Chondrocyte (in vitro differentiated cells): ENCODE measurements around the gene FRMD4A. TPM values are rescaled to one million over a fixed set of nuclear protein-coding genes. Genes with fewer than 3 reads are reported as not detected.
"Not testable (repeated sequence)": the region's sequence is repeated elsewhere in the genome, so short reads cannot be mapped to it uniquely, and the experiment has no call there.

Experiments used
- DNase-seq: peaks from one replicate; pipeline ENCODE4 v3.0.0; 2021; ENCODE audit warnings: mixed read lengths, low spot score
- H3K27ac Mint-ChIP-seq: one replicate; pipeline ENCODE4 v1.8.0; 2021; ENCODE audit warnings: mild to moderate bottlenecking, moderate library complexity, mixed read lengths; ENCODE audit not compliant: unreplicated experiment
- H3K27me3 Mint-ChIP-seq: 2 replicates; pipeline ENCODE4 v1.8.0; 2021; ENCODE audit warnings: low read depth, mixed read lengths
- H3K36me3 Mint-ChIP-seq: 2 replicates; pipeline ENCODE4 v1.8.0; 2021; ENCODE audit warnings: low read depth, mixed read lengths
- H3K4me1 Mint-ChIP-seq: 2 replicates; pipeline ENCODE4 v1.8.0; 2021; ENCODE audit warnings: low read depth, mild to moderate bottlenecking, mixed read lengths
- H3K4me3 Mint-ChIP-seq: one replicate; pipeline ENCODE4 v1.8.0; 2021; ENCODE audit warnings: mild to moderate bottlenecking, moderate library complexity, mixed read lengths; ENCODE audit not compliant: unreplicated experiment
- H3K9me3 Mint-ChIP-seq: 2 replicates; pipeline ENCODE4 v1.8.0; 2021; ENCODE audit warnings: low read depth, mixed read lengths
- total RNA-seq: library from RNA; stranded (reverse); gene quantifications from 3 replicates; pipeline ENCODE4 v1.2.1, GENCODE V29; 2021
- TF ChIP-seq, protein P1 (sequence below): fragments of 200-600 bp; sonication (generic); IDR thresholded peaks from 2 replicates; pipeline ENCODE4 v1.5.0; 2021; ENCODE audit warnings: antibody characterized with exemption, mild to moderate bottlenecking, moderate library complexity

Gene FRMD4A
- total RNA-seq, 1 donor from 2014 or later, result 129 TPM

DNA sequence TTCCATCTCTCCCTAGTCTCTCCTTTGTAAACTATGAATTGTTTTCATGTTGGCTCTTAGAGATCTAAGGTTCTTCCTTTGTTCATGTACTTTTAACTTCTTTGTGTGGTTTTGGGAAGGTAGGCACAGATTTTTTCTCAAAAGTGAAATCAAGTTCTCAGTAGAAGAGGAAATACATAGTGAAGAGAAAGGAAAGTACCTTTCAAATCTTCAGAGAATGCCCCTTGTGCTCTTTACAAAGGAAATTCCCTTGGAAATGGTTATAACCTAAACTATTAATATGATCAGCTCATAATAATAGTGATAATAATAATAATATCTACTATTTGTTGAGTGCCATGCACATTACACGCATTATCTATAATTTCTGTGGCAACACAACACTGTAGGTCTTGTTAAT, 425.4 kb downstream of the FRMD4A start:
- no peak for DNase-seq
- Mint-ChIP-seq H3K27ac (no peak overlapping the region), H3K4me3 (no peak overlapping the region), H3K4me1 (peaks cover 21% of the 10 kb centered on the region), H3K27me3 (no peaks in the 10 kb centered on the region), H3K36me3 (peaks cover 29% of the 10 kb centered on the region), H3K9me3 (peaks cover 10% of the 10 kb centered on the region)
- TF ChIP-seq, protein P1, sequence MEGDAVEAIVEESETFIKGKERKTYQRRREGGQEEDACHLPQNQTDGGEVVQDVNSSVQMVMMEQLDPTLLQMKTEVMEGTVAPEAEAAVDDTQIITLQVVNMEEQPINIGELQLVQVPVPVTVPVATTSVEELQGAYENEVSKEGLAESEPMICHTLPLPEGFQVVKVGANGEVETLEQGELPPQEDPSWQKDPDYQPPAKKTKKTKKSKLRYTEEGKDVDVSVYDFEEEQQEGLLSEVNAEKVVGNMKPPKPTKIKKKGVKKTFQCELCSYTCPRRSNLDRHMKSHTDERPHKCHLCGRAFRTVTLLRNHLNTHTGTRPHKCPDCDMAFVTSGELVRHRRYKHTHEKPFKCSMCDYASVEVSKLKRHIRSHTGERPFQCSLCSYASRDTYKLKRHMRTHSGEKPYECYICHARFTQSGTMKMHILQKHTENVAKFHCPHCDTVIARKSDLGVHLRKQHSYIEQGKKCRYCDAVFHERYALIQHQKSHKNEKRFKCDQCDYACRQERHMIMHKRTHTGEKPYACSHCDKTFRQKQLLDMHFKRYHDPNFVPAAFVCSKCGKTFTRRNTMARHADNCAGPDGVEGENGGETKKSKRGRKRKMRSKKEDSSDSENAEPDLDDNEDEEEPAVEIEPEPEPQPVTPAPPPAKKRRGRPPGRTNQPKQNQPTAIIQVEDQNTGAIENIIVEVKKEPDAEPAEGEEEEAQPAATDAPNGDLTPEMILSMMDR, result no peak

DNA sequence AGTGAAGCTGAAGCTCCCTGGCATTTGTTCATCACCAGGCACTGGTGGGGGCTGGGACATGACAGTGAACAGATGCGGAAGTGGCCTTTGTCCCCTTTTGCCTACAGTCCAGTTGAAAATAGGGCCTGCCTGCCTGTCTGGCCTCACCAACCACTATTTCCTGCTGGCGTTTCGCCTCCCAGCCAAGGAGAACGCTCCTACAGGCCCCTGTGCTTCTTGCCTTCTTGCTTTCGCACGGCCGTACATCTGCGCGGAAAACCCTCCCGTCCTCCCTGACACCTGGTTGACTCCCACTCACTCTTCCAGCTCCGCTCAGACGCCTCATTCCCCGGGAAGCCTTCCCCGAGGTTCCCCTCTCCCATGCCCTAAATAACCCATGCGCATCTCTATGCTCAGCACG, 426.7 kb downstream of the FRMD4A start:
- H3K4me1 Mint-ChIP-seq, result peaks cover 10% of the 10 kb centered on the region
- DNase-seq, result no peak
- no peaks in the 10 kb centered on the region for H3K27me3 Mint-ChIP-seq
- peak overlapping the region; percentile 45 for H3K27ac Mint-ChIP-seq
- H3K4me3 Mint-ChIP-seq, result no peak overlapping the region
- peaks cover 28% of the 10 kb centered on the region for H3K36me3 Mint-ChIP-seq
- TF ChIP-seq, protein P1, result no peak
- peaks cover 7% of the 10 kb centered on the region for H3K9me3 Mint-ChIP-seq

DNA sequence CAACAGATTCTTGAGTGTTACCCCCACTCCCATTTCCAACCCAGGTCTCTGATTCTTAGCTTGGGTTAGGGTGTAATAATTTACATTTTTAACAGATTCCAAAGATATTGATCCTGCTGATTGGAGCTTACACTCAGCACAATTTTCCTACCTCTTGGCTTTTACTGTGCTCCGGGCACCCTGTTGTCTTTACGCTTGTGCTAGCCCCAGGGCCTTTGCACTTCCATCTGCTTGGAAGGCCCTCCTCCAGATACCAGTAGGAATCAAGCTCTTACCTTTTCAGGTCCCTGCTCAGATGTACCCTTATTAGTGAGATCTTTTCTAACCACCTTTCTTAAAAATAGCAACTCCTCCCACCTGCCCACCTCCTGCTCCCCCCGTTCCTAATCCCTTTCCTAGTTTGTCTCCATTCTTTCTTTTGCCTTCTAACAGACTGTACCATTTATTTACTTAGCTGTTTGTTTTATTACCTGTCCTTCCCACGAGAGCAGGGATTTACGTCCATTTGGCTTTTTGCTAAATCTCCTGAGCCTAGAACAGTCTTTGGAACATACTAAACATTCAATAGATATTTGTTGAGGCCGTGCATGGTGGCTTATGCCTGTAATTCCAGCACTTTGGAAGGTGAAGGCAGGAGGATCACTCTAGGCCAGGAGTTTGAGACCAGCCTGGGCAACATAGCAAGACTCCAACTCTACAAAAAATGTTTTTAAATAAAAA, 427.7 kb downstream of the FRMD4A start:
- peaks cover 23% of the 10 kb centered on the region for H3K36me3 Mint-ChIP-seq
- H3K27me3 Mint-ChIP-seq, result no peaks in the 10 kb centered on the region
- H3K9me3 Mint-ChIP-seq, result no peaks in the 10 kb centered on the region
- H3K27ac Mint-ChIP-seq, result no peak overlapping the region
- no peak overlapping the region for H3K4me3 Mint-ChIP-seq
- no peak for DNase-seq
- H3K4me1 Mint-ChIP-seq, result peaks cover 7% of the 10 kb centered on the region
- TF ChIP-seq, protein P1, result no peak

DNA sequence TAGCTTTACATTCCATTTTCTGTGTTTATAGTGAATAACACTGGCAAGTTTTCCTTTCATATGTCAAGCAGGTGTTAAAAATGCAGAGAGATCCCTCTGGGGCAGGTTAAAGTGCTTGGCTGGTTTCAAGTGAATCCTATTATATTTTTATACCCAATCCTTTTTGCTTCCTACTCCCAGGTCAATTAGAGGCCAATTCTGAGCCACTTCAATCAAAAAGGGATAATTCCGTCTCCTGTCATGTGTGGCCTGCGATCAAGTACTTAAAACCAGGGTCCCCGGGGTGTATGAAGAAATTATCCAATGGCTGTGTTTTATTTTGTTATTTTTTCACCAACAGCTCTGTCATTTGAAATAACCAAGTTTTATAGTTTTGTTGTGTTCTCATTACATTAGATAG, 430.8 kb downstream of the FRMD4A start:
- H3K27me3 Mint-ChIP-seq, result no peaks in the 10 kb centered on the region
- peaks cover 7% of the 10 kb centered on the region for H3K4me1 Mint-ChIP-seq
- no peak overlapping the region for H3K4me3 Mint-ChIP-seq
- H3K9me3 Mint-ChIP-seq, result no peaks in the 10 kb centered on the region
- no peak for DNase-seq
- TF ChIP-seq, protein P1, result no peak
- H3K27ac Mint-ChIP-seq, result no peak overlapping the region
- H3K36me3 Mint-ChIP-seq, result peaks cover 28% of the 10 kb centered on the region

DNA sequence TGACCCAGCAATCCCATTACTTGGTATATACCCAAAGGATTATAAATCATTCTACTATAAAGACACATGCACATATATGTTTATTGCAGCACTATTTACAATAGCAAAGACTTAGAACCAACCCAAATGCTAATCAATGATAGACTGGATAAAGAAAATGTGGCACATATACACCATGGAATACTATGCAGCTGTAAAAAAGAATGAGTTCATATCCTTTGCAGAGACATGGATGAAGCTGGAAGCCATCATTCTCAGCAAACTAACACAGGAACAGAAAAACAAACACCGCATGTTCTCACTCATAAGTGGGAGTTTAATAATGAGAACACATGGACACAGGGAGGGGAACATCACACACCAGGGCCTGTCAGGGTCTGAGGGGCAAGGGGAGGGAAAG, 434.6 kb downstream of the FRMD4A start:
- peaks cover 29% of the 10 kb centered on the region for H3K4me1 Mint-ChIP-seq
- H3K27me3 Mint-ChIP-seq, result not testable (repeated sequence)

More for the DNA sequence above, 434.6 kb downstream of the FRMD4A start:
- not testable (repeated sequence) for DNase-seq, H3K9me3 Mint-ChIP-seq, H3K4me3 Mint-ChIP-seq, H3K27ac Mint-ChIP-seq
- H3K36me3 Mint-ChIP-seq, result peaks cover 16% of the 10 kb centered on the region
